Stomach (tissue), 9 donors: ENCODE results near the gene SYT7. TPM values are rescaled to one million over a fixed set of nuclear protein-coding genes. Genes with fewer than 3 reads are reported as not detected.
A peak's percentile ranks its signal among the peaks of the same experiment; 100 is the strongest.

Experiments used
- DNase-seq, 2 donors: peaks; one replicate each; pipeline versions ENCODE4 v3.0.0 to v3.0.0-alpha.2; 2013 to 2019
- H3K27ac ChIP-seq, 5 donors: fragments of 200-600 bp in 4 of 5; sonication (generic) in 4 of 5; one replicate each; pipeline ENCODE4 v1.5.1; 2013 to 2019; ENCODE audit warnings: mild to moderate bottlenecking in 1 of 5, moderate library complexity in 1 of 5
- H3K27me3 ChIP-seq, 3 donors: fragments of 200-600 bp; sonication (generic); one replicate each; pipeline ENCODE4 v1.5.1; 2017 to 2019; ENCODE audit warnings: mixed run types in 1 of 3
- H3K36me3 ChIP-seq, 4 donors: fragments of 200-600 bp; sonication (generic); 1 replicate in 3 of 4; 2 replicates in 1 of 4; pipeline ENCODE4 v1.5.1; 2016 to 2019
- H3K4me1 ChIP-seq, 4 donors: fragments of 200-600 bp; sonication (generic); one replicate each; pipeline ENCODE4 v1.5.1; 2016 to 2019
- H3K4me3 ChIP-seq, 4 donors: fragments of 200-600 bp; sonication (generic) in 3 of 4; one replicate each; pipeline ENCODE4 v1.5.1; 2016 to 2019; ENCODE audit warnings: mild to moderate bottlenecking in 1 of 4
- H3K9me3 ChIP-seq, 4 donors: fragments of 200-600 bp; sonication (generic); one replicate each; pipeline ENCODE4 v1.5.1; 2016 to 2019
- CTCF ChIP-seq, 7 experiments: fragments of 450-650 bp in 4 of 7; fragments of 200-600 bp in 3 of 7; sonication (generic) in 3 of 7; IDR thresholded peaks; one replicate each; pipeline ENCODE4 v1.5.1; 2016 to 2019; ENCODE audit warnings: antibody characterized with exemption in 7 of 7, control low read depth in 2 of 7, mild to moderate bottlenecking in 1 of 7
- EP300 ChIP-seq: sonication (generic); formaldehyde crosslinking; IDR thresholded peaks from one replicate; pipeline ENCODE4 v1.6.1; 2017; ENCODE audit warnings: antibody characterized with exemption
- POLR2A ChIP-seq, 4 donors: fragments of 450-650 bp; IDR thresholded peaks; one replicate each; pipeline ENCODE4 v1.6.1; 2016; ENCODE audit warnings: antibody characterized with exemption in 4 of 4, control low read depth in 2 of 4, mild to moderate bottlenecking in 1 of 4, moderate library complexity in 1 of 4
- POLR2AphosphoS5 ChIP-seq, 3 donors: sonication (generic); formaldehyde crosslinking; IDR thresholded peaks; one replicate each; pipeline ENCODE4 v1.6.1; 2016; ENCODE audit warnings: antibody characterized with exemption in 3 of 3
- WGBS, 5 donors: extraction: QIAGEN DNeasy Blood & Tissue Kit in 3 of 5; methylation state at CpG; one replicate each; pipeline versions ENCODE4 v1.1.5 to v1.1.7; 2013 to 2018; 5-methylcytosine and 5-hydroxymethylcytosine counted together
- intact Hi-C: fragments of 100-400 bp; cut with DNase I; formaldehyde crosslinking; loops from one replicate; pipeline ENCODE4 v1.15.1; 2023; ENCODE audit warnings: low total_unique reads
- polyA plus RNA-seq, 3 donors: library from polyadenylated mRNA; stranded (reverse); fragments of 200-250 nt; gene quantifications; one replicate each; pipeline ENCODE4 v1.2.3, GENCODE V29; 2013
- total RNA-seq, 5 donors: library from RNA; depleted of rRNA; stranded (reverse); fragments of >200 nt; gene quantifications; one replicate each; pipeline versions ENCODE4 v1.1.0 to v1.2.3, GENCODE V29; 2014 to 2016
- donor health status: healthy with polysubstance abuse.
- donor health status: Bipolar disorder and iron deficiency.
- donor health status: healthy.

The SYT7 gene
- total and polyA plus RNA-seq, 8 donors = 0.92 to 8.4 (median 1.4) TPM; not detected in 1

GRCh38 chr11:61545921-61546320 is 35.0 kb downstream of the SYT7 start:
- no peak for TF ChIP-seq POLR2AphosphoS5 (IDR thresholded peaks at IDR 0.05)
- TF ChIP-seq EP300 = no peak
- no peak for TF ChIP-seq CTCF (IDR thresholded peaks at IDR 0.05)
- no peak for TF ChIP-seq POLR2A (IDR thresholded peaks at IDR 0.05)
- H3K36me3 ChIP-seq = no peaks in the 10 kb centered on the region
- peaks cover 0 to 58% (median 7%) of the 10 kb centered on the region in 3 donors for H3K27me3 ChIP-seq
- peaks cover 0 to 7% (median 2%) of the 10 kb centered on the region in 4 donors for H3K4me1 ChIP-seq
- no peak overlapping the region for H3K27ac ChIP-seq
- no peak for DNase-seq
- intact Hi-C loops = no loop called here
- H3K9me3 ChIP-seq = no peaks in the 10 kb centered on the region
- no peak overlapping the region for H3K4me3 ChIP-seq
- WGBS, 5 donors = 94 to 96% (median 95%) methylated on average over 22 to 32 of the region's 32 CpGs

DNA sequence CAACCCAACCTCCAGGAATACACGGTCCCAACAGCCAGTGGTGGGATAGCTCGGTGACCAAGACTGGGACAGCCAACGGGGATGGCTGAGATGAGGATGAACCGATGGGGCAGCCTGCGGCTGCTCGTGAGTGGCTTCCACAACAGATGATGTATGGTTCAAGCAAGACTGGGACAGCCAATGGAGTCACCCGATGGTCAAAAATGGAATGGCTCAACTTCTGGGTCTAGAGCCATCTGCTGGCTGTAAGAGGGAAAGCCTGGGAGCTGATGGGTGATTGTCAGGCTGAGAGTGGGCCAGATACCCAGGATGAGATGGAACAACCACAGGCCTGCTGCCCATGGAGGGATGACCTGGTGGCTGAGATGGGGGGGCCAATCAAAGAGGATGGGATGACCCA is 35.5 kb downstream of the SYT7 start:
- no peaks in the 10 kb centered on the region for H3K9me3 ChIP-seq
- TF ChIP-seq EP300 (no peak), POLR2A (IDR thresholded peaks at IDR 0.05) (no peak), CTCF (IDR thresholded peaks at IDR 0.05) (peak in 1 of 7 experiments; percentile 7)
- intact Hi-C loops = no loop called here
- H3K36me3 ChIP-seq = no peaks in the 10 kb centered on the region
- DNase-seq = no peak
- WGBS, 5 donors = 93 to 98% (median 96%) methylated on average over 7 of the region's 7 CpGs
- no peak overlapping the region for H3K27ac ChIP-seq
- peaks cover 0 to 57% (median 7%) of the 10 kb centered on the region in 3 donors for H3K27me3 ChIP-seq
- peaks cover 0 to 7% (median 2%) of the 10 kb centered on the region in 4 donors for H3K4me1 ChIP-seq
- H3K4me3 ChIP-seq = no peak overlapping the region

DNA sequence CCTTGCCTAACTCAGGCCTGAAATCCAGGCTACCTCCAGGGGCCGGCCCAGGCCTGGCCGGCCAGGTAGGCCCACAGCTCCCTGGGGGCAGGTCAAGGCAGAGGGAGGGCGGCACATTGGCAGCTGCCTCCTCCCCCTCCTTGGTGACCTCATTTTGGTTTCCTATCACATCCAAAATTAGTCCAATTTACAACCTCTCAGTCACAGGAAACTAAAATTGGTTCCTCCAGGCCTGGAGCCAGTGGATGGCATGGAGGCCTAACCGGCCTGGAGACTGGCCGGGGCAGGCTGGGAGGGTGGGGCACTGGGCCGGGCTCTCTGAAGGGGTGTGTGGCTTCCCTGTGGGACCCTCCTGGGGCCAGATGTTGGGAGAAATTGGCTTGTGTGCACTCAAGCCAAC is 36.4 kb downstream of the SYT7 start:
- Histone ChIP-seq H3K4me3 (no peak overlapping the region), H3K36me3 (no peaks in the 10 kb centered on the region), H3K4me1 (peaks cover 0 to 7% (median 2%) of the 10 kb centered on the region in 4 donors), H3K9me3 (no peaks in the 10 kb centered on the region), H3K27me3 (peaks cover 0 to 49% (median 7%) of the 10 kb centered on the region in 3 donors), H3K27ac (no peak overlapping the region)
- WGBS, 5 donors = 87 to 93% (median 93%) methylated on average over 6 of the region's 6 CpGs
- no peak for DNase-seq
- intact Hi-C loops = no loop called here
- TF ChIP-seq POLR2AphosphoS5 (IDR thresholded peaks at IDR 0.05) (no peak), CTCF (IDR thresholded peaks at IDR 0.05) (no peak), POLR2A (IDR thresholded peaks at IDR 0.05) (no peak), EP300 (no peak)

GRCh38 chr11:61543606-61544306 is 37.1 kb downstream of the SYT7 start:
- no peak overlapping the region for H3K27ac ChIP-seq
- no peaks in the 10 kb centered on the region for H3K36me3 ChIP-seq
- TF ChIP-seq POLR2A (IDR thresholded peaks at IDR 0.05) = no peak
- no peak for TF ChIP-seq EP300
- TF ChIP-seq CTCF (IDR thresholded peaks at IDR 0.05) = no peak
- no peak for TF ChIP-seq POLR2AphosphoS5 (IDR thresholded peaks at IDR 0.05)
- H3K4me3 ChIP-seq = no peak overlapping the region
- 77 to 96% (median 93%) methylated on average over 4 of the region's 4 CpGs for WGBS, 5 donors
- intact Hi-C loops = no loop called here
- no peaks in the 10 kb centered on the region for H3K9me3 ChIP-seq
- H3K27me3 ChIP-seq = peaks cover 0 to 45% (median 7%) of the 10 kb centered on the region in 3 donors
- DNase-seq = no peak
- H3K4me1 ChIP-seq = peaks cover 0 to 9% (median 6%) of the 10 kb centered on the region in 4 donors
